ENCODE results near the gene SLC25A11.

The SLC25A11 gene

GRCh38 chr17:4893721-4894560, 45.9 kb downstream of the SLC25A11 start:
- TF ChIP-seq CTCF (conservative IDR thresholded peaks at IDR 0.05), result no peak
- H3K27ac ChIP-seq, result no peak overlapping the region

- no peak for TF ChIP-seq CTCF (conservative IDR thresholded peaks at IDR 0.05)
- H3K27ac ChIP-seq, result no peak overlapping the region
Observed at GRCh38 chr17:4893272-4893671, 46.6 kb downstream of the SLC25A11 start.

- no peak for TF ChIP-seq CTCF (conservative IDR thresholded peaks at IDR 0.05)
- H3K27ac ChIP-seq, result no peak overlapping the region
Observed at GRCh38 chr17:4892499-4893221, 47.2 kb downstream of the SLC25A11 start.

GRCh38 chr17:4891411-4892410, 48.1 kb downstream of the SLC25A11 start:
- no peak for TF ChIP-seq CTCF (conservative IDR thresholded peaks at IDR 0.05)
- H3K27ac ChIP-seq, result no peak overlapping the region

- H3K27ac ChIP-seq, result no peak overlapping the region
- TF ChIP-seq CTCF (conservative IDR thresholded peaks at IDR 0.05), result no peak
Observed at GRCh38 chr17:4887581-4887980, 52.3 kb downstream of the SLC25A11 start.
